Prostate gland (tissue), 2 donors: Measurements from ENCODE around the gene MAMSTR.

Source experiments
- POLR2AphosphoS5 ChIP-seq: sonication (generic); formaldehyde crosslinking; IDR thresholded peaks from one replicate; pipeline ENCODE4 v1.6.1; 2017; ENCODE audit warnings: antibody characterized with exemption
- TF ChIP-seq, protein P1 (sequence below), 4 experiments: fragments of 200-600 bp in 2 of 4; fragments of 450-650 bp in 2 of 4; sonication (generic) in 2 of 4; IDR thresholded peaks; 1 replicate in 3 of 4; 2 replicates in 1 of 4; pipeline ENCODE4 v1.5.1; 2016 to 2019; ENCODE audit warnings: antibody characterized with exemption in 4 of 4, mild to moderate bottlenecking in 2 of 4, moderate library complexity in 2 of 4

DNA sequence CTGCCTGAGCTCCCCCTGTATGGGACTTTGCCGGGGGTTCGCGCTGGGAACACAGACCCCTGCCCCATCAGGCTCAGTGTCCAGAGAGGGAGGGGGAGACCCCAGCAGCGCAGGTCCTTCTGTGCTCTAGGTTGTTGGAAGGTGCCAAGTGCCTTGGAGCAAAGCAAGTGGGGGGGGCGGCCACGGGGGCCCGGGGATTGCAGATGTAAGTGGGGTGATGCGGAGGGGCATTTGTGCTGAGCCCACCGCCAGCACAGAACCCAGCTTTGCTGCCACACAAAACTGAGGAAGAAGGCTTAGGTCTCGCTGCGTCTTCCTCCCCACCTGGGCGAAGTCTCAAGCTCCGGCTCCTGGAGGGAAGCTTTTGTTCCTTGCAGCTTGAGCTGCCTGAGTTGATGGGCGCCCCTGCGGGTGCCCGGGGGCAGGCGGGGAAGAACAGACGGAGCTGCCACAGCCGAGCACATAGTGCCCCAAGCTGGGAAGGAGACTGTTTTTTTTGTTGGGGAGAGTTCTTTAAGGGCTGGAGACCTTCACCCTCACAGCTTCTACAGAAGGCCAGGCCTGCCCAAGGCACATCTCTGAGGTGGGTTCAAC is 45.2 kb downstream of the MAMSTR start:
- TF ChIP-seq, protein P1, sequence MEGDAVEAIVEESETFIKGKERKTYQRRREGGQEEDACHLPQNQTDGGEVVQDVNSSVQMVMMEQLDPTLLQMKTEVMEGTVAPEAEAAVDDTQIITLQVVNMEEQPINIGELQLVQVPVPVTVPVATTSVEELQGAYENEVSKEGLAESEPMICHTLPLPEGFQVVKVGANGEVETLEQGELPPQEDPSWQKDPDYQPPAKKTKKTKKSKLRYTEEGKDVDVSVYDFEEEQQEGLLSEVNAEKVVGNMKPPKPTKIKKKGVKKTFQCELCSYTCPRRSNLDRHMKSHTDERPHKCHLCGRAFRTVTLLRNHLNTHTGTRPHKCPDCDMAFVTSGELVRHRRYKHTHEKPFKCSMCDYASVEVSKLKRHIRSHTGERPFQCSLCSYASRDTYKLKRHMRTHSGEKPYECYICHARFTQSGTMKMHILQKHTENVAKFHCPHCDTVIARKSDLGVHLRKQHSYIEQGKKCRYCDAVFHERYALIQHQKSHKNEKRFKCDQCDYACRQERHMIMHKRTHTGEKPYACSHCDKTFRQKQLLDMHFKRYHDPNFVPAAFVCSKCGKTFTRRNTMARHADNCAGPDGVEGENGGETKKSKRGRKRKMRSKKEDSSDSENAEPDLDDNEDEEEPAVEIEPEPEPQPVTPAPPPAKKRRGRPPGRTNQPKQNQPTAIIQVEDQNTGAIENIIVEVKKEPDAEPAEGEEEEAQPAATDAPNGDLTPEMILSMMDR (IDR thresholded peaks at IDR 0.05), result no peak
- TF ChIP-seq POLR2AphosphoS5, result no peak
